Measurements from ENCODE around the gene PRKAR1B.

GRCh38 chr7:710161-710560, 16.9 kb downstream of the PRKAR1B start:
- TF ChIP-seq ZNF274 (IDR thresholded peaks at IDR 0.05; ENCODE audit: low read depth, low read length) (no peak), YY1 (IDR thresholded peaks at IDR 0.05; ENCODE audit: insufficient read depth, insufficient read length) (no peak)

Measured in NT2/D1 (cell line).